GM19025 (cell line): Measurements from ENCODE around the gene HLA-DPA1.
"Not testable (repeated sequence)": the region's sequence is repeated elsewhere in the genome, so short reads cannot be mapped to it uniquely, and the experiment has no call there.

ENCODE experiments used
- ATAC-seq: cut with Tn5 transposase; IDR thresholded peaks from one replicate; pipeline ENCODE4 v1.9.1; 2021; ENCODE audit warnings: mild to moderate bottlenecking, low read depth, moderate library complexity; ENCODE audit not compliant: unreplicated experiment

HLA-DPA1 gene

DNA sequence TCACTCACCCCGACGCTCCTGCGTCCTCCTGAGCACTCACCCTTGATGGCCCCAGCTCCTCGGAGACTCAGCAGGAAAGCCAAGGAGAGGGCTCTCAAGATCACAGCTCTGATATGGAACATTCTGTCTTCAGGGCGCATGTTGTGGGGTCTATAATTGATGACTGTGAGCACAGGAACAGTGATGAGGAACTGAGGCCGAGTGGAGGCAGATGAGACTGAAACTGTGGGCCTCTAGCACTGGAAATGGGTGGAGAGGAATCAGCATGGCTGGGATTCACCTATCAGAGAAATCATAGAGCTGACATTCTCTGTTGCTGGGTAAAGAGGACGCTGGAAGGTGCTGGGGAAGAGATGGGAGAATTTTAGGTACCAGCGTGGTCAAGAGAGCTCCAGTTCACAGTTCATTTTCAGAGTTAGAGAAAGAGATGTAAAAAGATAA is at the start of gene HLA-DPA1:
TSS of gene HLA-DPA1 (minus strand) at position 219 of the 441 bp plus-strand sequence.
- ATAC-seq: peak; percentile 54

DNA sequence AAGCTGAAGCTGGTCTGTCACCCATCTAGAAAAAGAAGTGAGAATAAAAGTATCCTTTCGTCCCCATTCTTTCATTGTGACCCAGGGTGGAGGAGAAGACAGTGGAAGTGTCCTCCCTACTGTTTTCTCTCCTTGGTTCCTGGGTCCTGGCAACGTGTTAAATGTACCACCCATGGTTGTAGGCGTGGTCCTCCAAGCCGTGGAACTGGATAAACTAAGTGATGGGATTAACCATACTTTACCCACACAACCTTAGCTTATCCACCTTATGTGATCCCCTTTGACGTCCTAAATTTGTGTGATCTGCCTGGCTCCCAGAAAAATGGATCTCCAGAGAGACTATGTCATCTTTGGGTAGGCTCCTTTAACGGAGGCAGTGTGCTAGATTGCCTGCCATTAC is 49.7 kb upstream of the HLA-DPA1 start:
- no peak for ATAC-seq

GRCh38 chr6:33120001-33120400 is 46.6 kb upstream of the HLA-DPA1 start:
- no peak for ATAC-seq

GRCh38 chr6:33118525-33119123 is 45.2 kb upstream of the HLA-DPA1 start:
- no peak for ATAC-seq

- ATAC-seq: no peak
Measured at GRCh38 chr6:33117811-33118277, 44.4 kb upstream of the HLA-DPA1 start.

DNA sequence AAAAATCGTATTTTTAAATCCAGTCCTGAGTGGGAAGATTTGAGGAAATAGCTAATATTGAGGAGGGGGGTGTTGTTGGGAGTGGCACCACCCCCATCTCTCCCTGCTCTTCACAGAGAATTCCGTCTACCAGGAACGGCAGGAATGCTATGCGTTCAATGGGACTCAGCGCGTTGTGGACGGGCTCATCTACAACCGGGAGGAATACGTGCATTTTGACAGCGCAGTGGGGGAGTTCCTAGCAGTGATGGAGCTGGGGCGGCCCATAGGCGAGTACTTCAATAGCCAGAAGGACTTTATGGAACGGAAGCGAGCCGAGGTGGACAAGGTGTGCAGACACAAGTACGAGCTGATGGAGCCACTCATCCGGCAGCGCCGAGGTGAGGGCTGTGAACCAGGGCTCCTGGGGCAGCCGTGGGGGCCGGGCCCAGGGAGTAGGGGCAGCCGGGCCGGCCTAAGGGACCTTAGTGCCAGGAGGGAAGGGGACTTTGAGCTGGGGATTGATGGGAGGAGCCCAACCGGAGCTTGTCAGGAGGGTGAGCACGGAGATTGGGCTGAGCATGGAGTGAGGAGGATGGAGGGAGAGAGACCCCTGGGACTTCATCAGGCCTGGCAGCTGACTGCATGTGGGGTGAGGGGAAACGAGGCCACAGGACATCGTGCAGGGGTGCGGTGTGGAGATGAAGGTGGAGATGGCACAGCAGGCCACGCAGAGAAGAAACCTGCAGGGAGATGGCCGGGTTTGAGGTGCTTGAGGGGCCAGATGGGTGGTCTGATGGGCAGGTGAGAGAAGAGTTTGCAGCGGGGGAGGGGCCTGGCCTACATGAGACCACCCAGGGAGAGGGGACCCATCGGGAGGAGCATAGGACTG is 43.6 kb upstream of the HLA-DPA1 start:
- ATAC-seq: no peak

- ATAC-seq: no peak
Measured at GRCh38 chr6:33116417-33116816, 43.0 kb upstream of the HLA-DPA1 start.

DNA sequence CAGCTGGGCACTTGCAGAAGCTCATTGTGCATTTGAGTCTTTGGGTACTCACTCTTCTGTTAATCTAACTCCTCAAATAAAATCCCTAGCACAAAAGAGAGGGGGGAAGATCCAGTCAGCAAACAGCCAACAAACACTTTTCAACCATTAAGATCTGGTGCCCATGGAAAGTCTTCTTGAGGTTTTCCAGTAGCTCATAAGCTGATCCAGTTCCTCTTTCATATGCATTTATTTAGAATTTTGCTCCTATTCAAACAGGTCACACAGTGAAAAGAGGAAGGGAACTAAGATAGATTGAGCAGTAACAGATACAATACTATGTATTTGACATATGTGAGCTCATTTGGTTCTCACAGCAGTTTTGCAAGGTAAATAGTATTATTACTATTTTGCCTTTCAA is 41.0 kb upstream of the HLA-DPA1 start:
- no peak for ATAC-seq

- no peak for ATAC-seq
Measured at GRCh38 chr6:33113755-33114154, 40.3 kb upstream of the HLA-DPA1 start.

DNA sequence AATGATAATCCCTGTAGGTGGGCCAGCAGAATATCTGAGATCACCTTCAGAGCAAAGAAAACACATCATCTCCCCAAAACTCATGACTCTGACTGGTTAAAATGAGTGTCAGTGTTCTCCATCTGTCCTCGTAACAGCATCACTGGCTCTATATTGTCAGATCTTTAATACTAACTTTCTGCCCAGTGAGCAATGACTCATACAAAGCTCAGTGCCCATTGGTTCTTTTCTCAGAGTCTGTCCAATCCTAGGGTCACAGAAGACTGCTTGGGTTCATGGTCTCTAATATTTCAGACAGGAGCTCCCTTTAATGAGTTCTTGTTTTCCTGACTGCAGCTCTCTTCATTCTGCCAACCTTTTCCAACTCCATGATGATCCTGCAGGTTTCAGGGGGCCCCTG is 38.7 kb upstream of the HLA-DPA1 start:
- peak; percentile 85 for ATAC-seq

DNA sequence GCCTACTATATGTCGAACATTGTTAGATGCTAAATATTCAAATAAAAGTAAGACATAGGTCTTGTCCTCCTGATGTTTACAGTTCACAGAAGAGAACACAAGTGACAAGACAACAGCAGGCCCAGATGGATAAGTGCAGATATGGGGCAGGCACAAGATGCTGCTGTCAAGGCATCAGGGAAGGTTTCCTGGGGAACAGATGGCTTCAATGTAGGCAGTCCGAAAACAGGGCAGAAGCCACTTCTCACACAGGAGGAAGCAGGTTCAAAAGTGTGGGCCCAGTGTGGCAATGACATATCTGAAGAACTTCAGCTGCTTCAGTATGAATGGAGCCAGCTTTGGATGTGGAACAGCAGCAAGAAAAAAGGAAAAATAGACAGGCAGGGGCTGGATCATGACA is 34.9 kb upstream of the HLA-DPA1 start:
- ATAC-seq: no peak

GRCh38 chr6:33107641-33108040 is 34.2 kb upstream of the HLA-DPA1 start:
- no peak for ATAC-seq

DNA sequence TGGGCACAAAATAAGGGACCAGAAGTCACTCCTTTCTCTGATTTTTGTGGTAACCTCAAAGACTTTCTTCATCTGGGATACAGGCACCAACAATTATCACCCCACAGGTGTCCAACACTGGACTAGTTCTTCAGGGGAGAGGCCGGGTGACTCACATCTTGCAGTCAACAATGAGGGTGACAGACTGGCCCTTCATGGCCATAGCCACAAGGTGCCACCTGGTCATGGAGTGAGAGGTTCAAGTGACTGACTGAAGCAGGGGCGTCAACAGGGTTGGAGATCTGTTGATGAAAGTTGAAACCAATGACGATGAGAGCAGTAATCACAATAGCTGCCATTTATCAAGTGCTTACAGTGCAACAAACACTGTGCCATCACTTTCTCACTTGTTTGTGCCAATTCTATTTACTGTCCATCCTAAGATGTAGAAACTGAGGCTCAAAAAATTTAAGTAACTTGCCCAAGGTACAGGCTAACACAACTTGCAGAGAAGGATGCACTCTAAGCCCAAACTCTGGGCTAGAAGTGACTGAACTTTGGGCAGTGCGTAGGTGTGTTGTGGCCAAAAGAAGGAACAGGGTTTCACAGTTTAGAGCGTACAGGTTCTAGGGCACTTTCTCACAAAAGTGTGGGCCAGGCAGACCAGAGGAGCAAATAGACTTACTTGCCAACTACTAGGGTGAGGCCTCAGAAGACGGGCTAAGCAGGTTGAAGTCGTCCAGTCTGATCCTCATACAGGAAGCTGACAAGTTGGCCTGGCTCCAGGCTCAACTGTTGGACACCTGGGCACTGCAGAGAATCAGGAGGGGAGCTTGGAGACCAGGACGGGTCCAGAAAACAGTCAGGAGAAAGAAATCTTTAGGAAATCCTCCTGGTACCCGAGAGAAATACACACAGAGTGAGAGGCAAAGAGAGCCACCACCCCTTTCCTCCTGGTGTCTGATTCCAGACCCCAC is 32.7 kb upstream of the HLA-DPA1 start:
- ATAC-seq: no peak

- ATAC-seq: no peak
Measured at GRCh38 chr6:33105386-33105785, 31.9 kb upstream of the HLA-DPA1 start.

DNA sequence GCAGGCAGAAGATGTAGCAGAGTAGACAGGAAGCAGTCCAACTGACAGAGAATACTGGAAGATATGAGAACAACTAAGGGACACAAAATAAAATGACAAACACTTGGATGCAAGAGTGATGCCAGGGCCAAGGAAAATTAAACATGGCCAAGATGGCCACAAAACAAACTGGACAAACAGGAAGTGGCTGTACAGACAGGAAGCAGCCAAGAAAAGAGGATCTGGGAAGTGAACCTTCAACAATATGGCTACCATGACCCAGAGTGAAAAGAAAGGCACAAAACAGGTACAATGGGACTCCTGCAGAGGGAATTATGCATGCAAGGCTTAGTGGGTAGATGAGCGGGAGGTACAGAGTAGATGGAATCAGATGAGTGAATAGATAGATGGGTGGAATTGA is 31.4 kb upstream of the HLA-DPA1 start:
- ATAC-seq: no peak

- ATAC-seq: no peak
Measured at GRCh38 chr6:33103776-33104175, 30.3 kb upstream of the HLA-DPA1 start.

- not testable (repeated sequence) for ATAC-seq
Measured at GRCh38 chr6:33101121-33101737, 27.8 kb upstream of the HLA-DPA1 start.

GRCh38 chr6:33095681-33096080 is 22.2 kb upstream of the HLA-DPA1 start:
- ATAC-seq: no peak

DNA sequence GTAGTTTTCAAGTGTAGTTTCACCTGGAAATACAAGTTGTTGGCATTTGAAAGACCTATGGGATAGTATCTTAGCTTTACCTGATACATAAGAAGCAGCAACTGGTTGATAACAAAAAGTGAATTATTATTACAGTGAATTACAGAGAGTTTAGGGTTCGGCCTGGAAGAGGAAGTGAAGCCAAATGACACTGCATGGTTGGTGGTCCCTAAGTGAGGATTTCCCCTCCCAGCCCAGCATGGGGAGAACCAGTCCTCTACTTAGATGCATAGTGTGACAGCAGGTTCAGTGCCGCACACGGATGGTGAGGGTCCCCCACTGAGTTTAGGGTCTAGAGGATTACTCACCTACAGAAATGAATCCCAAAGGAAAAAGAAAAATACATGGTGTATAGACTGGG is 20.4 kb upstream of the HLA-DPA1 start:
- no peak for ATAC-seq

DNA sequence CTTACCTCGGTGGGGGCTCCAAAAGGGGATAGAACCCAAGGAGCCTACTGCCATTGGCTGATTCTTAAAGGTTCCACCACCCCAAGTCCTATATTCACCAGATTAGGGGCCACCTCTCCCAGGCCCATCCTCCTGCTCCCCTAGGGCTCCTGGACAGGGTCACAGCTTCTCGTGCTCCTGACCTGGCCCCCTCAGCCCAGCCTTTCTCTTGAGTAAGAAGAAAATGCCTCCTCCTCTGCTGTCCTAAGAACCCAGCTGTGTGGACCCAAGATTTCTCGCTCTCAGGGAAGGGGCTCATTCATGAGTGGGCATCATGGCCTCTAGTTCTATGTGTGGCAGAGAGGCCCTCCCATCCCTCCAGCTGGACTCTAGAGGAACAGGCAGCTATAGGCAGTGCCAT is 18.9 kb upstream of the HLA-DPA1 start:
- ATAC-seq: no peak
